ENCODE measurements around the gene ADK. TPM values are rescaled to one million over a fixed set of nuclear protein-coding genes. Genes with fewer than 3 reads are reported as not detected.
"Not testable (repeated sequence)": the region's sequence is repeated elsewhere in the genome, so short reads cannot be mapped to it uniquely, and the experiment has no call there.

Gene ADK
- total RNA-seq, 1 donor from 2014 or later, result 13.1 TPM

DNA sequence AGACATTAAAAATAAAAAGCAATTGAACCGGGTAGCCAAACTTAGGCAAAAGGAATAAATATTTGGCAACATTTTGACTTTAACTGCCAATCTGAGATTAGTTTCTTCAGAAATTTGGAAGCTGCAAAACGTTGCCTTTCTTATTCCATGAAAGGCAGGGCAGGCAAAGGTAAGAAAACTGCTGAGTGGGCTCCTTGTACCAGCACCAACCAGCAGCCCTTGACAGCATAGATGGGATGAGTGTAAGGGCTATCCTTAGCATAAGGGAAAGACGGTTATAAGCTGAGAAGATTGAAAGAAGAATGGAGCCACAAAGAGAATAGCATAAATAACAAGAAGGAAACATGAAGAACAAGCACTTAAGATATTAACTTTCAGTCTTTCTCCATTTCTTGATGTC lies 29.0 kb upstream of the ADK start:
- peaks cover 5% of the 10 kb centered on the region for H3K27me3 Mint-ChIP-seq (ENCODE audit: unreplicated experiment)
- DNase-seq (ENCODE audit: low spot score), result no peak
- no peaks in the 10 kb centered on the region for H3K9me3 Mint-ChIP-seq (ENCODE audit: unreplicated experiment)
- H3K36me3 Mint-ChIP-seq (ENCODE audit: low read depth, unreplicated experiment), result peaks cover 42% of the 10 kb centered on the region
- H3K4me1 Mint-ChIP-seq (ENCODE audit: unreplicated experiment), result peaks cover 9% of the 10 kb centered on the region
- no peak overlapping the region for H3K4me3 Mint-ChIP-seq (ENCODE audit: unreplicated experiment)
- H3K27ac Mint-ChIP-seq (ENCODE audit: unreplicated experiment), result no peak overlapping the region
- TF ChIP-seq, protein P1, sequence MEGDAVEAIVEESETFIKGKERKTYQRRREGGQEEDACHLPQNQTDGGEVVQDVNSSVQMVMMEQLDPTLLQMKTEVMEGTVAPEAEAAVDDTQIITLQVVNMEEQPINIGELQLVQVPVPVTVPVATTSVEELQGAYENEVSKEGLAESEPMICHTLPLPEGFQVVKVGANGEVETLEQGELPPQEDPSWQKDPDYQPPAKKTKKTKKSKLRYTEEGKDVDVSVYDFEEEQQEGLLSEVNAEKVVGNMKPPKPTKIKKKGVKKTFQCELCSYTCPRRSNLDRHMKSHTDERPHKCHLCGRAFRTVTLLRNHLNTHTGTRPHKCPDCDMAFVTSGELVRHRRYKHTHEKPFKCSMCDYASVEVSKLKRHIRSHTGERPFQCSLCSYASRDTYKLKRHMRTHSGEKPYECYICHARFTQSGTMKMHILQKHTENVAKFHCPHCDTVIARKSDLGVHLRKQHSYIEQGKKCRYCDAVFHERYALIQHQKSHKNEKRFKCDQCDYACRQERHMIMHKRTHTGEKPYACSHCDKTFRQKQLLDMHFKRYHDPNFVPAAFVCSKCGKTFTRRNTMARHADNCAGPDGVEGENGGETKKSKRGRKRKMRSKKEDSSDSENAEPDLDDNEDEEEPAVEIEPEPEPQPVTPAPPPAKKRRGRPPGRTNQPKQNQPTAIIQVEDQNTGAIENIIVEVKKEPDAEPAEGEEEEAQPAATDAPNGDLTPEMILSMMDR (IDR thresholded peaks at IDR 0.05; ENCODE audit: unreplicated experiment), result no peak

DNA sequence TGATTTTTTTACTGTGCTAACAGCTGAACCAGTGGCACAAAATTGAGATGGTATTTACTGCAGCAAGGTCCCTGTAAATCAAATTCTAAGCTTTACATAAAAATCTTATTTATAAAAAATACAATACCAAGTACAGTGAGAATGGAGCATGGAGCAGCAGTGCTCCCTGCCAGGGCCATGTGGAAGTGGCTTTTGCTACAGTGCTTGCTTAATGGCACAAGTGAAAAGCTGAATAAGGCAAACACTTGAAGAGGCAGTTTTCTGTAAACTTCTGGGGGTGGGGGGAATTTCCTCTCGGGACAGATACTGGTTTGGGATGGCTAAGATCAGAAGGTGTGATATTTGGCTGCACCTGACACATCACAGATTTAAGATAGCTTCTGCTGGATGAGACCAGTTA lies 27.9 kb upstream of the ADK start:
- Mint-ChIP-seq H3K36me3 (ENCODE audit: low read depth, unreplicated experiment) (peaks cover 32% of the 10 kb centered on the region), H3K27ac (ENCODE audit: unreplicated experiment) (no peak overlapping the region), H3K4me3 (ENCODE audit: unreplicated experiment) (no peak overlapping the region), H3K9me3 (ENCODE audit: unreplicated experiment) (no peaks in the 10 kb centered on the region), H3K4me1 (ENCODE audit: unreplicated experiment) (peaks cover 9% of the 10 kb centered on the region), H3K27me3 (ENCODE audit: unreplicated experiment) (peaks cover 3% of the 10 kb centered on the region)
- DNase-seq (ENCODE audit: low spot score), result no peak
- TF ChIP-seq, protein P1 (IDR thresholded peaks at IDR 0.05; ENCODE audit: unreplicated experiment), result no peak

DNA sequence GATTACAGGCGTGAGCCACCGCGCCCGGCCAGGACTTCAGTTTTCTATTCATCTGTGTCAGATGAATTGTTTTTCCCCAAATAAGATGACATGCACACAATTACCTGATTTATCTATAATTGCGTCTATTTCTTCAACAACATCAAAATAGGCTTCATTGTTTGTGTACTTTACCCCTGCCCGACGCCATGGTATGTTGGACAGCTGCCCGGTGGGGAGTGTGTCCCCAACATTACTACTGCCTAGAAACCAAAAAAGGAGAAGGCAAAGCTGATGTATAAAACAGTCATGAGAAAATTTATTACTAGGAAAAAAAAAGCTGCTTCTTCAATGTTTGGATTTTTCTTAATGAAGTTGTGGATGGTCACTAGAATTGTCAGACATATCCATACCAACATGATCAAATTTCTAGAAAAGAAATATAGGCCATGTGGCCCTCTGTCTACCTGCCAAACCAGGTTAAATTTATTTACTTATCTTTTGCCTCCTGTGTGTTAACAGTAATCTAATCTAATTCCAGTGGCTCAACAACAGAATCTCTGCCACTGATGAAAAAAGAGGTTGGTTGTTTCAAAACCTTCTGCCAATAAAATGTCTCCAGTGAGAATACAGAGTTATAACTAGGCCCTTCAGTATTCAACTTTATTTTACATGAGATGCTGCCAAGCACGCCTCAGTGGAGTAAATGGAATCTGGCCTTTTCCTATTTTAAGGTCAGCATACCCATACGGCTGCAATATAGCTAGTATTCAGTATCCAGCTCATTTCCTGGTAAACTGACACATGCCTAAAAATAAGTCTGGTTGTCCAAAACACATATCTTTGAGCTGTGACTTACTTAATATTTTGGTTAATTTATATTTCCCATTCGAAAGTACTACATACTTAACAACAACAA lies 16.8 kb upstream of the ADK start:
- Mint-ChIP-seq H3K9me3 (ENCODE audit: unreplicated experiment) (no peaks in the 10 kb centered on the region), H3K4me1 (ENCODE audit: unreplicated experiment) (no peaks in the 10 kb centered on the region), H3K36me3 (ENCODE audit: low read depth, unreplicated experiment) (peaks cover 29% of the 10 kb centered on the region), H3K27ac (ENCODE audit: unreplicated experiment) (no peak overlapping the region), H3K4me3 (ENCODE audit: unreplicated experiment) (no peak overlapping the region), H3K27me3 (ENCODE audit: unreplicated experiment) (no peaks in the 10 kb centered on the region)
- no peak for DNase-seq (ENCODE audit: low spot score)
- TF ChIP-seq, protein P1 (IDR thresholded peaks at IDR 0.05; ENCODE audit: unreplicated experiment), result no peak

DNA sequence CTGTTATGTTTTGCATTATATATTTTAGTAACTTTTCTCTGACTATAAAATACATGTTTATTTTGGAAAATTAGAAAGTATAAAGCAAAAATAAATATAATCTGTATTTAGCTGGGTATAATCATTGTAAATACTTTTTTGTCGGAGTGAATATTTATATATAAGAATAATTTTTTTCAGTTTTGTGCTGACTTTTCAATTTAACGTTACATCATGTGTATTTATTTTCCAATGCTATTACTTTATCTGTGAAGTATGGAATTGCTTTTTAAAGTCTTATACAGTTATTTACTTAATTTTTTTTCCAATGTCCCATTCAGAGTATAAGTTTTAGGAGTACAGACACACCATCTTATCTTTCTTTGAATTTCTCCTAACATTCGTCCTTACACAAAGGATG lies 15.6 kb upstream of the ADK start:
- no peak overlapping the region for H3K27ac Mint-ChIP-seq (ENCODE audit: unreplicated experiment)
- H3K9me3 Mint-ChIP-seq (ENCODE audit: unreplicated experiment), result no peaks in the 10 kb centered on the region
- peaks cover 26% of the 10 kb centered on the region for H3K36me3 Mint-ChIP-seq (ENCODE audit: low read depth, unreplicated experiment)
- no peaks in the 10 kb centered on the region for H3K27me3 Mint-ChIP-seq (ENCODE audit: unreplicated experiment)
- DNase-seq (ENCODE audit: low spot score), result no peak
- TF ChIP-seq, protein P1 (IDR thresholded peaks at IDR 0.05; ENCODE audit: unreplicated experiment), result no peak
- no peaks in the 10 kb centered on the region for H3K4me1 Mint-ChIP-seq (ENCODE audit: unreplicated experiment)
- H3K4me3 Mint-ChIP-seq (ENCODE audit: unreplicated experiment), result no peak overlapping the region

DNA sequence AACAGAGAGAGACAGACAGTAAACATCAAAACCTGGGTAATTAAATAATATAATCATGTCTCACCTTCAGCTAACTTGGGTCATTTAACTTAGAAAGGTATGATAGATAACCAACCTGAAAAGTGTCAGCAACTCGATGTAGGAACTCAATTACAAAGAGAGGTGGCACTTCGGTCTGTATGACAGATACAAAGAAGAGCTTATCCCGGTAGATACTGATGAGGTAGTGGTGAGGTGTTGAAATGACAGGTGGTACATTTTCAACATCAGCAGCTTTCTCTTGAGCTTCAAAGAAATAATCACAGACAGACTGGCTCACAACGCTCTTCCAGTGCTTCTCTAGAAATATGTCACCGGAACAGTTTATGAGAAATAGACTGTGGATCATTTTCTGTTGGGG lies 13.0 kb upstream of the ADK start:
- TF ChIP-seq, protein P1 (IDR thresholded peaks at IDR 0.05; ENCODE audit: unreplicated experiment), result no peak
- H3K4me1 Mint-ChIP-seq (ENCODE audit: unreplicated experiment), result no peaks in the 10 kb centered on the region
- H3K27ac Mint-ChIP-seq (ENCODE audit: unreplicated experiment), result no peak overlapping the region
- DNase-seq (ENCODE audit: low spot score), result no peak
- H3K9me3 Mint-ChIP-seq (ENCODE audit: unreplicated experiment), result no peaks in the 10 kb centered on the region
- H3K27me3 Mint-ChIP-seq (ENCODE audit: unreplicated experiment), result no peaks in the 10 kb centered on the region
- H3K36me3 Mint-ChIP-seq (ENCODE audit: low read depth, unreplicated experiment), result peaks cover 20% of the 10 kb centered on the region
- H3K4me3 Mint-ChIP-seq (ENCODE audit: unreplicated experiment), result no peak overlapping the region

DNA sequence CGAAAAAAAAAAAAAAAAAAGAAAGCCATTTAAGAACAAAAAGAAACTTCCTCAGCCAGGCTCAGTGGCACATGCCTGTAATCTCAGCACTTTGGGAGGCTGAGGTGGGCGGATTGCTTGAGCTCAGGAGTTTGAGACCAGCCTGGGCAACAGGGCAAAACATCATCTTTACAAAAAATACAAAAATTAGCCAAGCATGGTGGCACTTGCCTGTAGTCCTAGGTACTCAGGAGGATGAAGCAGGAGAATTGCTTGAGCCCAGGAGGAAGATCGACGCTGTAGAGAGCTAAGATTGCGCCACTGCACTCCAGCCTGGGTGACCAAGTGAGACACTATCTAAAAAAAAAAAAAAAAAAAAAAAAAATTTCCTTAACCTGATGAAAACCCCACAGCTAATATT lies 12.4 kb upstream of the ADK start:
- DNase-seq (ENCODE audit: low spot score); H3K9me3 Mint-ChIP-seq (ENCODE audit: unreplicated experiment); H3K4me1 Mint-ChIP-seq (ENCODE audit: unreplicated experiment); H3K27me3 Mint-ChIP-seq (ENCODE audit: unreplicated experiment); H3K27ac Mint-ChIP-seq (ENCODE audit: unreplicated experiment); H3K4me3 Mint-ChIP-seq (ENCODE audit: unreplicated experiment): not testable (repeated sequence)
- H3K36me3 Mint-ChIP-seq (ENCODE audit: low read depth, unreplicated experiment), result peaks cover 20% of the 10 kb centered on the region

All from endothelial cell (in vitro differentiated cells).